DND-41 (cell line): Measurements from ENCODE around the gene TLK1.

Experiments used
- ATAC-seq: fragments of 200-7000 bp; cut with Tn5 transposase; 3 replicates; pipeline ENCODE4 v1.9.1; 2021; ENCODE audit warnings: low read depth; ENCODE audit not compliant: insufficient read depth
- DNase-seq: peaks from one replicate; pipeline ENCODE4 v3.0.0-alpha.2; 2020
- H2AFZ ChIP-seq: 2 replicates; pipeline ENCODE4 v1.6.0; 2012; ENCODE audit warnings: low read depth, low read length
- H3K27ac ChIP-seq: 2 replicates; pipeline ENCODE4 v1.5.1; 2012; ENCODE audit warnings: low read length, inconsistent platforms
- H3K27me3 ChIP-seq: fragments of 200-600 bp; sonication (generic); 2 replicates; pipeline ENCODE4 v1.6.0; 2012; ENCODE audit warnings: low read length, mild to moderate bottlenecking, inconsistent platforms; ENCODE audit not compliant: insufficient read depth, poor library complexity
- H3K36me3 ChIP-seq: 2 replicates; pipeline ENCODE4 v1.5.1; 2012; ENCODE audit warnings: low read length, inconsistent platforms; ENCODE audit not compliant: insufficient read depth
- H3K4me1 ChIP-seq: 2 replicates; pipeline ENCODE4 v1.5.1; 2012; ENCODE audit warnings: mild to moderate bottlenecking, low read length; ENCODE audit not compliant: insufficient read depth
- H3K4me2 ChIP-seq: 2 replicates; pipeline ENCODE4 v1.6.0; 2012; ENCODE audit warnings: mild to moderate bottlenecking, moderate library complexity, low read length, inconsistent platforms; ENCODE audit not compliant: insufficient read depth
- H3K4me3 ChIP-seq, 2 experiments: fragments of 200-600 bp in 1 of 2; shearing (Covaris generic) in 1 of 2; 2 replicates each; pipeline ENCODE4 v1.5.1; 2012 to 2016; ENCODE audit warnings: inconsistent platforms in 2 of 2, low read length in 2 of 2, mild to moderate bottlenecking in 2 of 2, low read depth in 1 of 2, moderate library complexity in 1 of 2
- H3K79me2 ChIP-seq: 2 replicates; pipeline ENCODE4 v1.6.0; 2012; ENCODE audit warnings: low read length, inconsistent platforms; ENCODE audit not compliant: insufficient read depth
- H3K9ac ChIP-seq: 2 replicates; pipeline ENCODE4 v1.6.0; 2012; ENCODE audit warnings: low read depth, mild to moderate bottlenecking, inconsistent platforms, low read length, moderate library complexity
- H3K9me3 ChIP-seq: 2 replicates; pipeline ENCODE4 v1.5.1; 2012; ENCODE audit warnings: low read length, moderate library complexity, mild to moderate bottlenecking, inconsistent platforms; ENCODE audit not compliant: insufficient read depth, severe bottlenecking
- H4K20me1 ChIP-seq: 2 replicates; pipeline ENCODE4 v1.6.0; 2012; ENCODE audit warnings: low read length; ENCODE audit not compliant: insufficient read depth
- EZH2 ChIP-seq: IDR thresholded peaks from 3 replicates; pipeline ENCODE4 v1.6.1; 2012; ENCODE audit warnings: borderline replicate concordance, low read depth, mild to moderate bottlenecking, moderate library complexity, low read length, inconsistent platforms; ENCODE audit not compliant: severe bottlenecking
- TF ChIP-seq, protein P1 (sequence below): IDR thresholded peaks from 2 replicates; pipeline ENCODE4 v1.5.1; 2012; ENCODE audit warnings: borderline replicate concordance, low read length, moderate library complexity, mild to moderate bottlenecking; ENCODE audit not compliant: poor library complexity, severe bottlenecking; ENCODE audit errors: extremely low read depth

The TLK1 gene

DNA sequence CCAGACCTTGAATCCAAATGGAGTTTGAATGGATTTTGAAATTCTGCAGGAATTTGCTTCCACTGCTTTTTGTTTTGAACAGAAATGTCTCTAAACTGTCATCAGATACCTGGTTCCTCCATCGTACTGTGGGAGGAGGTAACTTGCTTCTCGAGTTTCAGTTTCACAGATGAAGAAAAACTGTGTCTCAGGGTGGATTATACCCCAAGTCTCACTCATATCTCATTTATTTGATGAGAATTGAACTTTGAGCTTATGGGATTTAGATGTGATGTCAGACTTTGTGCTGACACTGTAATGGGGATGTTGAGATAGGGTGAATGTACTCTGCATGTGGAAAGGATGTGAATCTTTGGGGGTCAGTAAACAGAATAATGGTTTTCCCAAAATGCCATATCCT is 124.2 kb downstream of the TLK1 start:
- no peak overlapping the region for H3K27ac ChIP-seq
- H3K36me3 ChIP-seq, result peaks cover 82% of the 10 kb centered on the region
- H3K79me2 ChIP-seq, result no peaks in the 10 kb centered on the region
- ATAC-seq, result no peak
- H2AFZ ChIP-seq, result no peak overlapping the region
- TF ChIP-seq, protein P1, sequence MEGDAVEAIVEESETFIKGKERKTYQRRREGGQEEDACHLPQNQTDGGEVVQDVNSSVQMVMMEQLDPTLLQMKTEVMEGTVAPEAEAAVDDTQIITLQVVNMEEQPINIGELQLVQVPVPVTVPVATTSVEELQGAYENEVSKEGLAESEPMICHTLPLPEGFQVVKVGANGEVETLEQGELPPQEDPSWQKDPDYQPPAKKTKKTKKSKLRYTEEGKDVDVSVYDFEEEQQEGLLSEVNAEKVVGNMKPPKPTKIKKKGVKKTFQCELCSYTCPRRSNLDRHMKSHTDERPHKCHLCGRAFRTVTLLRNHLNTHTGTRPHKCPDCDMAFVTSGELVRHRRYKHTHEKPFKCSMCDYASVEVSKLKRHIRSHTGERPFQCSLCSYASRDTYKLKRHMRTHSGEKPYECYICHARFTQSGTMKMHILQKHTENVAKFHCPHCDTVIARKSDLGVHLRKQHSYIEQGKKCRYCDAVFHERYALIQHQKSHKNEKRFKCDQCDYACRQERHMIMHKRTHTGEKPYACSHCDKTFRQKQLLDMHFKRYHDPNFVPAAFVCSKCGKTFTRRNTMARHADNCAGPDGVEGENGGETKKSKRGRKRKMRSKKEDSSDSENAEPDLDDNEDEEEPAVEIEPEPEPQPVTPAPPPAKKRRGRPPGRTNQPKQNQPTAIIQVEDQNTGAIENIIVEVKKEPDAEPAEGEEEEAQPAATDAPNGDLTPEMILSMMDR, result no peak
- no peak for TF ChIP-seq EZH2
- no peaks in the 10 kb centered on the region for H4K20me1 ChIP-seq
- H3K9me3 ChIP-seq, result no peaks in the 10 kb centered on the region
- DNase-seq, result no peak
- H3K9ac ChIP-seq, result no peak overlapping the region
- H3K27me3 ChIP-seq, result no peaks in the 10 kb centered on the region
- no peak overlapping the region for H3K4me2 ChIP-seq
- H3K4me3 ChIP-seq, result no peak overlapping the region
- H3K4me1 ChIP-seq, result no peaks in the 10 kb centered on the region

DNA sequence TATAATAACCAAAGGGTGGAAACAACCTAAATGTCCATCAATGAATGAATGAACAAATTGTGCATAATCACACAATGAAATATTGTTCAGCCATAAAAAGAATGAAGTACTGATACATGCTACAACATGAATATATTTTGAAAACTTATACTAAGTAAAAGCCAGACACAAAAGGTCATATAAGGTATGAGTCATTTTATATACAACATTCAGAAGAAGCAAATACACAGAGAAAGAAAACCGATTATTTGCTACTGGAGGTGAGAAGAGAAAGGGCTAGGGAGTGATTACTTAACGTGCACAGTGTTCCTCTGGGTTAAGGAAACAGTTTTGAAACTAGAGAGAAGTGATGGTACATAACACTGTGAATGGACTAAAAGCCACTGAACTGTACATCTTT is 126.4 kb downstream of the TLK1 start:
- H3K79me2 ChIP-seq, result no peaks in the 10 kb centered on the region
- TF ChIP-seq EZH2, result no peak
- TF ChIP-seq, protein P1, result no peak
- no peaks in the 10 kb centered on the region for H4K20me1 ChIP-seq
- ATAC-seq (no peak), DNase-seq (no peak)
- no peak overlapping the region for H3K27ac ChIP-seq
- no peaks in the 10 kb centered on the region for H3K27me3 ChIP-seq
- H3K9me3 ChIP-seq, result no peaks in the 10 kb centered on the region
- H3K36me3 ChIP-seq, result peaks cover 77% of the 10 kb centered on the region
- H3K9ac ChIP-seq, result no peak overlapping the region
- H3K4me2 ChIP-seq, result no peak overlapping the region
- no peak overlapping the region for H3K4me3 ChIP-seq
- H3K4me1 ChIP-seq, result no peaks in the 10 kb centered on the region
- no peak overlapping the region for H2AFZ ChIP-seq

DNA sequence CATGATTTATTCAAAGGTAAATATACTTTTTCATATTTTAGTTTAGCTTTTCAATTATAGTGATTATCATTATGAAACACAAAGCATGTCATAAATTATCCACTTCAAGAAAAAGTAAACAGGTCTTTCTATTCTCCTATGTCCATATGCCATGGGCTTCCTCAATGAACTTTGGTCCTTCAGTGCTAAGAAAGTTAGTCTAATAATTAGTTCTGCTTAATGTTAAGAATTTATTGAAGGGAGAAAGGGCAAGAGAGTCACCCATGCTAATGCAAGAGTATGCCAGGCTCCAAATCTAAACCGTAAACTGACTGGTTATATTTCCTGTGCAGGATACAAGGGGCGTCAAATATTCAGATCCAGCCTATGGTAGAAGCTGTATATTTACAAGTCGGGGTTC is 135.5 kb downstream of the TLK1 start:
- H3K4me2 ChIP-seq, result no peak overlapping the region
- H3K4me1 ChIP-seq, result no peaks in the 10 kb centered on the region
- H3K36me3 ChIP-seq, result peaks cover 57% of the 10 kb centered on the region
- no peaks in the 10 kb centered on the region for H3K9me3 ChIP-seq
- no peaks in the 10 kb centered on the region for H3K27me3 ChIP-seq
- no peak for DNase-seq
- no peak overlapping the region for H3K27ac ChIP-seq
- no peak for ATAC-seq
- no peak overlapping the region for H2AFZ ChIP-seq
- no peaks in the 10 kb centered on the region for H3K79me2 ChIP-seq
- no peaks in the 10 kb centered on the region for H4K20me1 ChIP-seq
- no peak for TF ChIP-seq EZH2
- TF ChIP-seq, protein P1, result no peak
- H3K9ac ChIP-seq, result no peak overlapping the region
- H3K4me3 ChIP-seq, result no peak overlapping the region

DNA sequence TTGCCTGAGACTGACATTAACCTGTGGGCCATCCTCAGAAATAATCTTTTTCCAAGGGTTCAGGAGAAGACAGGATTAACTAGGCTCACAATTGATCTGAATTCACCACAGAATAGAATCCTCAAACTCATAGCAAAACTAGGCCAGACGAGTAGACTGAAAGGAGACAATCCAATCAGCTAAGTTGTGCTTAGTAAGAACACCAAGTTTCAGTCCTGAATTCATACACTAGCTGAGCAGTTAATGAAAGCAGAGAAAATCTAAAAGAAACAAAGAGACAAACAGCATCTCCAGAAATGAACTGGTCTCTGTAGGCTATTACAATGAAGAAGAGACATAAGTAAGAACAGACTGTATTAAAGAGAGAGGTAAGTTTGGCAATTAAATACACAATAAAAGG is 142.2 kb downstream of the TLK1 start:
- Histone ChIP-seq H3K9me3 (no peaks in the 10 kb centered on the region), H3K4me2 (no peak overlapping the region), H3K79me2 (0 out of 2 replicates have a peak, but pooled peaks cover 2% of the 10 kb centered on the region), H3K9ac (no peak overlapping the region), H3K27ac (no peak overlapping the region), H4K20me1 (no peaks in the 10 kb centered on the region), H3K27me3 (no peaks in the 10 kb centered on the region), H2AFZ (no peak overlapping the region), H3K36me3 (peaks cover 51% of the 10 kb centered on the region), H3K4me1 (no peaks in the 10 kb centered on the region), H3K4me3 (no peak overlapping the region)
- TF ChIP-seq, protein P1, result no peak
- TF ChIP-seq EZH2, result no peak
- DNase-seq (no peak), ATAC-seq (no peak)
